Measurements from ENCODE around the gene SASH1.
"Not testable (repeated sequence)": the region's sequence is repeated elsewhere in the genome, so short reads cannot be mapped to it uniquely, and the experiment has no call there.

Gene SASH1

DNA sequence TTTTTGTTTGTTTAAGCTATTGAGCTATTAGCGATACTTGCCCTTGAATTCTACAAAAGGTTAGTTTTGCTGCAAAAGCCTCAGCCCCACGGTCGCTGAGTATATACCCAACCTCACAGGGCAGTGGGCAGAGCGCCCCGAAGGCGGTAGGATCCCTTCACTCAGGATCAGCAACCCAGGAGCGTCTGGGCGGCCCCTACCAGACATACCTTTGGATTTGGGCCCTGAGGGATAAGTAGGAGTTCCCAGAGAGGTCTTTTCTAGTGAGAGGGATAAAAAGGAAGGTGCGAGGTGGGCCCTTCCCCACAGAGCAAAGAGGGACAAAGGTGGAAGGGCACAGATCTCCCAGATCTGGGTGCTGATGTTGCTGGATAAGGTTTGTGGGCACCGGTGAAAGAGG is 6.1 kb downstream of the SASH1 start:
- no peak overlapping the region for H2AFZ ChIP-seq (ENCODE audit: low read length)
- H3K36me3 ChIP-seq (replicated peaks; ENCODE audit: insufficient read depth, low read length), result no peaks in the 10 kb centered on the region
- no peaks in the 10 kb centered on the region for H3K9me2 ChIP-seq (replicated peaks; ENCODE audit: insufficient read depth, low read length)
- H3K4me1 ChIP-seq (ENCODE audit: low read length), result no peaks in the 10 kb centered on the region
- no peaks in the 10 kb centered on the region for H4K20me1 ChIP-seq (ENCODE audit: insufficient read depth, low read length)
- H3K27me3 ChIP-seq (replicated peaks; ENCODE audit: insufficient read depth, low read length), result no peaks in the 10 kb centered on the region
- no peaks in the 10 kb centered on the region for H3F3A ChIP-seq (ENCODE audit: insufficient read depth, low read length)
- TF ChIP-seq EZH2 (optimal IDR thresholded peaks at IDR 0.05; ENCODE audit: low read depth, low read length) (no peak), EZH2phosphoT487 (IDR thresholded peaks at IDR 0.05; ENCODE audit: low read length) (no peak)
- TF ChIP-seq, protein P1, sequence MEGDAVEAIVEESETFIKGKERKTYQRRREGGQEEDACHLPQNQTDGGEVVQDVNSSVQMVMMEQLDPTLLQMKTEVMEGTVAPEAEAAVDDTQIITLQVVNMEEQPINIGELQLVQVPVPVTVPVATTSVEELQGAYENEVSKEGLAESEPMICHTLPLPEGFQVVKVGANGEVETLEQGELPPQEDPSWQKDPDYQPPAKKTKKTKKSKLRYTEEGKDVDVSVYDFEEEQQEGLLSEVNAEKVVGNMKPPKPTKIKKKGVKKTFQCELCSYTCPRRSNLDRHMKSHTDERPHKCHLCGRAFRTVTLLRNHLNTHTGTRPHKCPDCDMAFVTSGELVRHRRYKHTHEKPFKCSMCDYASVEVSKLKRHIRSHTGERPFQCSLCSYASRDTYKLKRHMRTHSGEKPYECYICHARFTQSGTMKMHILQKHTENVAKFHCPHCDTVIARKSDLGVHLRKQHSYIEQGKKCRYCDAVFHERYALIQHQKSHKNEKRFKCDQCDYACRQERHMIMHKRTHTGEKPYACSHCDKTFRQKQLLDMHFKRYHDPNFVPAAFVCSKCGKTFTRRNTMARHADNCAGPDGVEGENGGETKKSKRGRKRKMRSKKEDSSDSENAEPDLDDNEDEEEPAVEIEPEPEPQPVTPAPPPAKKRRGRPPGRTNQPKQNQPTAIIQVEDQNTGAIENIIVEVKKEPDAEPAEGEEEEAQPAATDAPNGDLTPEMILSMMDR (IDR thresholded peaks at IDR 0.05; ENCODE audit: low read length), result no peak
- no peak overlapping the region for H3K9ac ChIP-seq (ENCODE audit: low read length)
- no peak for DNase-seq
- H3K9me3 ChIP-seq (replicated peaks; ENCODE audit: insufficient read depth, low read length), result no peaks in the 10 kb centered on the region
- no peaks in the 10 kb centered on the region for H3K79me2 ChIP-seq (ENCODE audit: low read length)
- H3K27ac ChIP-seq (ENCODE audit: low read length), result no peak overlapping the region
- no peak overlapping the region for H3K4me2 ChIP-seq (ENCODE audit: low read depth, low read length)
- no peak overlapping the region for H3K4me3 ChIP-seq (ENCODE audit: low read length)

DNA sequence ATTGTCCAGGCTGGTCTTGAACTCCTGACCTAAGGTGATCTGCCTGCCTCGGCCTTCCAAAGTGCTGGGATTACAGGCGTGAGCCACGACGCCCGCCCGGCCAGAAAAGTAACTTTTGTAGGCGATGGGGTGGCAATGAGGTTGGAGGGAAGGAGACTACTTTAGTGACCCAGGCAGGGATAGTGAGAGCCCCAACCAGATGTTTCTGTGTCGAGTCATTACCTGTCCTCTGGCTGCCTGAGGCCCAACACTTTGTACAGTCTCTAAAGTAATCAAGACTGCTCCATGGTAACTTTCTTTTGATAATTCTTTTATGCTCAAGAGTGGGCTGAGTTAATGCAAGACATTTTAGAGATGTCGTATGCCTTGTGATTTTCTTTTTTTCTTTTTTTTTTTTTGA is 6.8 kb downstream of the SASH1 start:
- Histone ChIP-seq H3K9me3 (replicated peaks; ENCODE audit: insufficient read depth, low read length) (no peaks in the 10 kb centered on the region), H3K27me3 (replicated peaks; ENCODE audit: insufficient read depth, low read length) (no peaks in the 10 kb centered on the region), H3K4me3 (ENCODE audit: low read length) (no peak overlapping the region), H2AFZ (ENCODE audit: low read length) (no peak overlapping the region), H3F3A (ENCODE audit: insufficient read depth, low read length) (no peaks in the 10 kb centered on the region), H3K4me1 (ENCODE audit: low read length) (no peaks in the 10 kb centered on the region), H3K9ac (ENCODE audit: low read length) (no peak overlapping the region), H3K4me2 (ENCODE audit: low read depth, low read length) (no peak overlapping the region), H3K79me2 (ENCODE audit: low read length) (no peaks in the 10 kb centered on the region), H4K20me1 (ENCODE audit: insufficient read depth, low read length) (no peaks in the 10 kb centered on the region), H3K27ac (ENCODE audit: low read length) (no peak overlapping the region), H3K36me3 (replicated peaks; ENCODE audit: insufficient read depth, low read length) (no peaks in the 10 kb centered on the region), H3K9me2 (replicated peaks; ENCODE audit: insufficient read depth, low read length) (no peaks in the 10 kb centered on the region)
- no peak for DNase-seq
- TF ChIP-seq, protein P1 (IDR thresholded peaks at IDR 0.05; ENCODE audit: low read length), result no peak
- TF ChIP-seq EZH2phosphoT487 (IDR thresholded peaks at IDR 0.05; ENCODE audit: low read length) (no peak), EZH2 (optimal IDR thresholded peaks at IDR 0.05; ENCODE audit: low read depth, low read length) (no peak)

DNA sequence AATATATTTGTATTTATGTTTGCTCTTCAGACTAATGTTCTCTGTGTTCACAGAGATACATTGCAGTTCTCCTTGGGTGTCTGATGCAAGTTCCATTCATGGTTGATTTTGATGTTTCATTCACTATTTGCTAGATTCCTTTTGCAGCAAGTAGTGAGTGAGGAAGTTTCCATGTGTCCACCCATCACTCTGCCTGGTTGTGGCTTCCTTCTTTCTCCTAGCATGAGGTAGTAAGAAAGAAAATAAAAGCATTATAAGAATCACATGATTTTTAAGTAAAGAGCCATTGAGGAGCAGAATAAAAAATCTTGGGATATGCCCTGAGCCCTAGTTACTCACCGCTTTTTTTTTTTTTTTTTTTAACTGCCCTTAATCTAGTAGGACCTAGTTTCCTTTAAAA is 8.7 kb downstream of the SASH1 start:
- DNase-seq, result no peak
- H3K4me1 ChIP-seq (ENCODE audit: low read length), result no peaks in the 10 kb centered on the region
- no peaks in the 10 kb centered on the region for H3K27me3 ChIP-seq (replicated peaks; ENCODE audit: insufficient read depth, low read length)
- no peaks in the 10 kb centered on the region for H3F3A ChIP-seq (ENCODE audit: insufficient read depth, low read length)
- no peak overlapping the region for H3K9ac ChIP-seq (ENCODE audit: low read length)
- H4K20me1 ChIP-seq (ENCODE audit: insufficient read depth, low read length), result no peaks in the 10 kb centered on the region
- H2AFZ ChIP-seq (ENCODE audit: low read length), result no peak overlapping the region
- H3K9me2 ChIP-seq (replicated peaks; ENCODE audit: insufficient read depth, low read length), result no peaks in the 10 kb centered on the region
- no peak overlapping the region for H3K4me2 ChIP-seq (ENCODE audit: low read depth, low read length)
- TF ChIP-seq EZH2phosphoT487 (IDR thresholded peaks at IDR 0.05; ENCODE audit: low read length) (no peak), EZH2 (optimal IDR thresholded peaks at IDR 0.05; ENCODE audit: low read depth, low read length) (no peak)
- TF ChIP-seq, protein P1 (IDR thresholded peaks at IDR 0.05; ENCODE audit: low read length), result no peak
- no peak overlapping the region for H3K4me3 ChIP-seq (ENCODE audit: low read length)
- H3K36me3 ChIP-seq (replicated peaks; ENCODE audit: insufficient read depth, low read length), result no peaks in the 10 kb centered on the region
- no peaks in the 10 kb centered on the region for H3K9me3 ChIP-seq (replicated peaks; ENCODE audit: insufficient read depth, low read length)
- H3K27ac ChIP-seq (ENCODE audit: low read length), result no peak overlapping the region
- no peaks in the 10 kb centered on the region for H3K79me2 ChIP-seq (ENCODE audit: low read length)

DNA sequence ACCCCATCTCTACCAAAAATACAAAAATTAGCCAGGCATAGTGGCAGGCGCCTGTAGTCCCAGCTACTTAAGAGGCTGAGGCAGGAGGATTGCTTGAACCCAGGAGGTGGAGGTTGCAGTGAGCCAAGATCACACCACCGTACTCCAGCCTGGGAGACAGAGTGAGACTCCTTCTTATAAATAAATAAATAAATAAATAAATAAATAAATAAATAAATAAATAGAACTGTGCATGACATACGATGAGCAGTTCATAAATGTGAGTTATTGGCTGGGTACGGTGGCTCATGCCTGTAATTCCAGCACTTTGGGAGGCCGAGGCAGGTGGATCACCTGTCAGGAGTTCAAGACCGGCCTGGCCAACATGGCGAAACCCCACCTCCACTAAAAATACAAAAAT is 9.8 kb downstream of the SASH1 start:
- not testable (repeated sequence) for H3K79me2 ChIP-seq (ENCODE audit: low read length); H3K4me3 ChIP-seq (ENCODE audit: low read length); H3K36me3 ChIP-seq (replicated peaks; ENCODE audit: insufficient read depth, low read length); H4K20me1 ChIP-seq (ENCODE audit: insufficient read depth, low read length); H2AFZ ChIP-seq (ENCODE audit: low read length); H3K4me1 ChIP-seq (ENCODE audit: low read length); H3K9ac ChIP-seq (ENCODE audit: low read length); H3K27ac ChIP-seq (ENCODE audit: low read length); H3K9me2 ChIP-seq (replicated peaks; ENCODE audit: insufficient read depth, low read length); H3K9me3 ChIP-seq (replicated peaks; ENCODE audit: insufficient read depth, low read length); H3K4me2 ChIP-seq (ENCODE audit: low read depth, low read length); DNase-seq; H3K27me3 ChIP-seq (replicated peaks; ENCODE audit: insufficient read depth, low read length); H3F3A ChIP-seq (ENCODE audit: insufficient read depth, low read length)
